GDM1 (cell line): ENCODE data around the gene PWP1.
"Not testable (repeated sequence)": the region's sequence is repeated elsewhere in the genome, so short reads cannot be mapped to it uniquely, and the experiment has no call there.

Experiments
- DNase-seq: peaks from one replicate; lab custom pipeline; 2025; lab: John Stamatoyannopoulos, UW

The PWP1 gene

DNA sequence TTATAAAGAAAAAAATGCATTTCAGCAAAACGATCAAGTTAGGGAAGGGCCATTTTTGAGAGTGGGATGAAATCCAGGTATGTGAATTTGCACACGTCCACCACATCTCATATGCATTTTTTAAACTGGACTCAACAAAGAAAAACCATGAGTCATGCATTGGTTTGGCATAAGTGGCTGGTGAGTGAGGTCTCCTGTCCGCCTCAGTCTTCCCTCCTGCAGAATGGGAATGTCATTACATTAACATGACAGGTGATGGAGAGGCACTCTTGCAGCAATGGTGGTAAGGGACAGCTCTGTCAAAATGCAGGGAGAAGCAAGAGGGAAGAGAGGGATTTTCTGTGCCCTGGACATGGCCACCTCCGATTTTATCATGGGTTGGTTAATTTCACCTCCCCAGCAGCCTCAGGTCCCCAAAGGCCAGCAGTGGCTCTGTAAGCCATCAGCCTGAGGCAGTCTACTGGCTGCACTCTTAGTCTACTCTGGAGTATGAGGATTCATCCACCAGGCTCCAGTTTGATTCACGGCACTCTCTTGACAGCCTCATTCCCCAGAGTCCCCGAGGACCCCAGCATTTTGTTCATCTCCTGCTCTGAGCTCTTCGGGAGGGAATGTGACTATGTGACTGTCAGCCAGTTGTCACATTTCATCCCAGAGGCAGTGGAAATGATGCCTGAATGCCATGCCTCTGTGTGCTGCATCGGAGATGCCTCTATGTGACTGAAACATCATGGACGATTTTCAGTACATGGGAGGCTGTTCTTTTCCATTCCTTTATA lies 17.1 kb upstream of the PWP1 start:
- no peak for DNase-seq

DNA sequence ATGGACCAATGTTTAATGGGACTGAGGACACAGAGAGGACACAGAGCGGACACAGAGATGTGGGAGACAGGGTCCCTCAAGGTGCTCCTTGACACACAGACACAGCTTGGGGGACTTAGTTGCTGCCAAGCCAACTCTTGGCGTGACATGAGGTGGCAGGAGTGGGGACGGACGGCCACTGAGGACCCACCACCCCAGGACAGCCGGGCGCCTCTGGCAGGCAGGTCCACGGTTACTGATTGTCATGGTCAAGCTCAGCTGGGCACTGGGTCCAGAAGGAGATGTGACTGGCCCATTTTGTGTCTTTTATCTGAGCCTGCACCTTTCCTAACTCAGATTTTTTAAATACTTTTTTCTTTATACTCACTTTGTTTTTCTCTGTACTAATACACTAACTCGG lies 15.7 kb upstream of the PWP1 start:
- DNase-seq = no peak

DNA sequence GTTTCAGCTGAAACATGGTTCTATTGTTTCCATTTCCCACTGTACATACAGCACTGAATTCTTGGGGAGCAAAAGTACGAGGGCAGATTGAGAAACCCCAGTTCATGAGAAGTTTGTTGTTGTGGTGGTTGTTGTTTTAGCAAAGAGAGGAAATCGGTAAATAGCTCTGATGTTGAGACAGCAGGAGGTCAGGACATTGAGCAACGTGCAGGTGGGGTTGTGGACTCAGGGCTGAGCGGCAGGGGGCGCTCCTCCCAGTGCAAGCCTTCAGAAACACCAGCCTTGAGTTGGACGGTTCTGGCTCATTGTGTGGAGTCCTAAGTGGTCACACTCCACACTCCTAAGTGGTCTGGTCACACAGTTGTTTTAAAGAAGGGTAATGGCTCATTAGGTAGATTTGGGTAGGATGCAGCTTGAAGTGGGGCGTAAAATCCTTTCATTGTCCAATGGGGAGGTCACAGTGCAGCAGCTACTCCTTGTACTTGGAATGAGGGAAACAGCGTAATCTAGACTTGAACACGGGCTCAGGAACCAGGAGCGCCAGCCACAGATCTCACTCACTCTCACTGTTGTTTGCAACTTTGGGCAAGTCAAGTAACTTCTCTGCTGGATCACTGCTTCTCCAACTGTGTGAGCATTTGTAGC lies 14.5 kb upstream of the PWP1 start:
- no peak for DNase-seq

DNA sequence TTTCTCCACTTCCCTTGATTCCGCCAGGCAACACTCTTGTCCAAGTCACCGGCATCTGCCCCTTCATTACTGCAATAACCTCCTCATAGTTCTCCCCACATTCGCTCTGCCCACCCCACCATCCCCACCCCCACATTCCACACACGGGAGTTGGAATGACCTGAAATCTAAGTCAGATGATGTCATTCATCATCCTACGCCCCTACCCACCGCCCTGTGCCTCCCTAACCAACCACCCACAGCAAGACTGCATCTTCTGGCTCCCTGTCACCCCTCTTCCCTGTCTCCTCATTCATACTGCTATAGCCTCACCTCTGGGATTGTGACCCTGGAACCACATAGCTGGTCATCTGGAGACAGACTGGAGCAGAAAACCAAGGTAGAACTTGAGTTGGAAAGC lies 7.9 kb upstream of the PWP1 start:
- no peak for DNase-seq

DNA sequence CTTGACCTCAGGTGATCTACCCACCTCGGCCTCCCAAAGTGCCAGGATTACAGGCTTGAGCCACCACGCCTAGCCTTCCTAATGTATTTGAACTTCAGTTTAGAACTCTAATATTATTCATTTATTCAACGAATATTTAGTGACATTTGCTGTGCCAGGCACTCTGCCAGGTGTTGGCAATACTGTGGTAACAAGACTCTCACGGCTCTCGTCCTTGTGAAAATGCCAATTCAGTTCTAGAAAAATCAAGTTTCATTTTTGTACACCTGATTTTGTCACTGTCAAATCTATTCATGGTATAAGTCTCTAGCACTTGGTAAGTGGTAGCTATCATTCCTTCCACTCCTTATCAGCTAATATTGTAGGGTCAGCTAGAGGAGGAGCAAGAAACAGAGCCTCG lies 6.3 kb upstream of the PWP1 start:
- no peak for DNase-seq

DNA sequence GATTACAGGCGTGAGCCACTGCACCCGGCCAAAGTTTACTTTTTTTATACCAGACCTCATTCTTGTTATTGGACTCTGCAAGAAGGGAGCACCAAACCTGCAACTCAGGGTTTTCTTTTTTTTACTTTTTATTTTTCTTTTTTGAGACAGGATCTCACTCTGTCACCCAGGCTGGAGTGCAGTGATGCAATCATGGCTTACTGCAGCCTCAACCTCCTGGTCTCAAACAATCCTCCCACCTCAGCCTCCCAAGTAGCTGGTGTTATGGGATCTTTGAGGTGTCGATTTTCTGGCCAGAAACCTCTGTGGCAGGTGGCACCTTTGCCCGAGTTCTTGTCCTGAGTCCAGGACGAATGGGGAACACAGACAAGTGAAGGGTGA lies 4.2 kb upstream of the PWP1 start:
- no peak for DNase-seq

DNA sequence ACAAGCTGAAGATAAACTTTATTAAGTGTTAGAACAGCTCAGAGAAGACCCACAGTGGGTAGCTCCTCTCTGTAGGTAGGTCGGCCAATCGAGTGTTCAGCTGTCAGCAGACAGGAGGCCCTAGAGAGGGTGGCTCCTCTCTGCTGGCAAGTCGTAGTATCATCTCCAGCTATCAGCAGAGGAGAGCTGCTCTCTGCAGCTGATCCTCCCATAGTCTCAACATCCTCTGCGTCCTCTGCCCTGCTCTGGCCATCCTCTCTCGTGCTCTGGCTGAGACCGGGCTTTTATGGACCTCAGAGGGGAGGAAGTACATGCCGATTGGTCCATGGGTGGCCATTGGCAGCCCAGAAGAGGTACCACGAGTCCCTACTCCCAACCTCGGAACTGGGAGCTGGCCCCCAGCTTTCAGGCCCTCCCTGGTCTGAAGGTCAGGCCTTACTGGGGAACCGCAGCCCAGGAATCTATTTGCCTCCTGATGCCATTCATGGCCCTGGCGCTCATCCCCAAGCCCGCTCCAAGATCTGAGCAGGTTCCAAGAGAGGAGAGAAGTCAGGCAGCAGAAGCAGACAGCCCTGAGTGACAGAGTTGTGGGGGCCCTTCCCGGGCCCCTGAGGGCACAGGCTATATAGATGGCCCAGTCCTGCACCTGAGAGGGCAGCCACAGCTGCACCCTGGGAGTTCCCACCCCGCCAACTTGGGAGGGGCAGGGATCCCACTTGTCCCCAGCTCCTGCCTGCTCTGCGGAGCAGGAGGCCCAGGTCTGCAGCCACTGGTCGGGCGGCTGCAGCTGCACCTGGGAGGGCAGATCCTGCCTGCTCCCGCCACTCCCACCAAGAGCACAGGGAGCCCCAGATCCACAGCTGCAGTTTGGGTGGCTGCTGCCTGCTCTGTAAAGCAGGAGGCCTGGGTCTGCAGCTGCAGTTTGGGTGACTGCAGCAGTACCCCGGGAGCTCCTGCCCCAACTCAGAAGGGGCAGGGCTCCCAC lies 3.5 kb upstream of the PWP1 start:
- no peak for DNase-seq

DNA sequence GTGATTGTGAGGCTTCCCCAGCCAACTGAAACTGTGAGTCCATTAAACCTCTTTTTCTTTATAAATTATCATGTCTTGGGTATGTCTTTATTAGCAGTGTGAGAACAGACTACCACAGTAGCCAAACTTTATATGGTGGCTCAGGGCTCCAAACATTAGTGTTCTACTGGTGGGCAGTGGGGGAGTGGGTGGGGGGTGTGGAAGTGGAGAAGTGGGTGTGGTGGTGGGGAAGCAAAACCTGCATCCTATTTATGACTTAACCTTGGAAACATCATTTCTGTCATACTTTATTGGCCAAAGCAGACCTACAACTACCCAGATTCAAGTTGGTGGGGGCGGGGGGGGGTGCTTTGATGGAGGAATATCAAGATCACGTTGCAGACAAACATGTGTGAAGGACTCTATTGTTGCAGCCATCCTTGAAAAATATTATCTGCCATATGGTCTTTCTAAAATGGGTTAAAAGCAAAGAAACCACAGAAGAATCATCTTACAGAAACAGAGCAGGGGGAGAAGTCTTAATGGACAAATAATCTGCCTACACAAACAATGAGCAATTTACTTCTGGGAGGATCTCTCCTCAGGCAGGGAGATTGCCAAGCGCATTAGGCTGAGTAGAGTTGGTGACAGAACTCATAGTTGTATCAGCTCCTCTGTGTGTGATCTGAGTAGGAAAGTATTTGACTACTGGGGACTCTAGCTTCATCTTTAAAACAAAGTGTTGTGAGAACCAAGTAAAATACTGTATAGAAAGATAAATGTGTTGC lies 1.4 kb upstream of the PWP1 start:
- DNase-seq = no peak

DNA sequence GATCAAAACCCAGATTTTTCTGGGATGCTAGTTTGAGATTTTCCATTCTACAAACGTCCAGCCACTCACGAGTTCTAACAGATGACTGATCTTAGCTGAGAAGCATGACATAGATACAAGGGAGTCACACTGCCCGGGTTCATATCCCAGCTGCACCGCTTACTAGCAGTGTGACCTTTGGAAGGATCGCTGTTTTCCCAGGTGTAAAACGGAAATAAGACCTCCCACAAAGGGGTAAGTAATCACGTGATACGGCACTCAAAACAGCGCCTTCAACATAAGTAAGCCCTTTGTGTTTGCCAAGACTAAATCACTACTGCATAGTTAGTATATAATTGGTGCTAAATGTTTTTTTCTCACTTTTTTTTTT lies 624 bp upstream of the PWP1 start:
- no peak for DNase-seq

DNA sequence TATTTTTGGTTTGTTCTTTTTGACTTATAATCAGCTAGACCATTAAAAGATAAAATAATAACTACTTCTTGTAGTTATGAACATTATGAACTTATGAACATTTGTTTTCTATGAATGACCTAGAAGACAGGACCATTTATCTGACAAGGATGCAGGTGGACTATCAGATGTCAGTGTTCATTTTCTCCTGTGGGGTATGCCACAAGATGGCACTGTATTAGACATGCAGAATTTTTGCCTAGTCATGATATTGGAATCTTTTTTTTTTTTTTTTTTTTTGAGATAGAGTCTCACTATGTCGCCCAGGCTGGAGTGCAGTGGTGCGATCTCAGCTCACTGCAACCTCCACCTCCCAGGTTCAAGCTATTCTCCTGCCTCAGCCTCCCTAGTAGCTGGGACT lies 10.2 kb downstream of the PWP1 start:
- DNase-seq = not testable (repeated sequence)

DNA sequence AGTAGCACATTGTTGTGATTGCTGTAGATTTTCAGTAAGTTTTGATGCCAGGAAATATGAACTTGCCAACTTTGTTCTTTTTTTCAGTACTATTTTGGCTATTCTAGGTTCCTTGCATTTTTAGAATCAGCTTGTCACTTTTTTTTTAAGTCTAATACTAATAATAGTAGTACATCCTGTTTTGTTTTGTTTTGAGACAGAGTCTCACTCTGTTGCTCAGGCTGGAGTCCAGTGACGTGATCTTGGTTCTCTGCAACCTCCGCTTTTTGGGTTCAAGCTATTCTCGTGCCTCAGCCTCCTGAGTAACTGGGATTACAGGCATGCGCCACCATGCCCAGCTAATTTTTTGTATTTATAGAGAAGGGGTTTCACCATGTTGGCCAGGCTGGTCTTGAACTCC lies 16.5 kb downstream of the PWP1 start:
- DNase-seq = no peak

DNA sequence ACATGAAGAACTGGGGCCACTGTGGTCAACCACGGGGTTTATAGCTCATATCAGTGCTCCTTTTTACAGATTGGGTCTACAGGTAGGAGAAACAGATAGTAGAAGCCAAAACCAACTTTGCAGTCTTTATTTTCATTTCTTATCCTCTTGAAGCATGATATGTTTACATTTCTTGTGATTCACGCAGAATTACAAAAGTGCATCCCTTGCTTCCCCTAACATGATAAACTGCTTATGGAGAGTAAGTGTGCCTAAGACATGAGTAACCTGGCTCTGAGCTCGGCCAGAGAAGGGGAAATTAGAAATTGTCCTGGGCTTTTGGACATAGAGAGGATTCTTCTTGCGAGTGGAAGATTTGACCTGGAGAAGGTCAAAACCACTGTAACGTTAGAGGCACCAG lies 18.4 kb downstream of the PWP1 start:
- no peak for DNase-seq

DNA sequence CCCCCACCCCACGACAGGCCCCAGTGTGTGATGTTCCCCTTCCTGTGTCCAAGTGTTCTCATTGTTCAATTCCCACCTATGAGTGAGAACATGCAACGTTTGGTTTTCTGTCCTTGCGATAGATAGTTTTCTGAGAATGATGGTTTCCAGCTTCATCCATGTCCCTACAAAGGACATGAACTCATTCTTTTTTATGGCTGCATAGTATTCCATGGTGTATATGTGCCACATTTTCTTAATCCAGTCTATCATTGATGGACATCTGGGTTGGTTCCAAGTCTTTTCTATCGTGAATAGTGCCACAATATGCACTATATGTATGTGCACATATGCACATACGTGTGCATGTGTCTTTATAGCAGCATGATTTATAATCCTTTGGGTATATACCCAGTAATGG lies 19.9 kb downstream of the PWP1 start:
- DNase-seq = not testable (repeated sequence)

DNA sequence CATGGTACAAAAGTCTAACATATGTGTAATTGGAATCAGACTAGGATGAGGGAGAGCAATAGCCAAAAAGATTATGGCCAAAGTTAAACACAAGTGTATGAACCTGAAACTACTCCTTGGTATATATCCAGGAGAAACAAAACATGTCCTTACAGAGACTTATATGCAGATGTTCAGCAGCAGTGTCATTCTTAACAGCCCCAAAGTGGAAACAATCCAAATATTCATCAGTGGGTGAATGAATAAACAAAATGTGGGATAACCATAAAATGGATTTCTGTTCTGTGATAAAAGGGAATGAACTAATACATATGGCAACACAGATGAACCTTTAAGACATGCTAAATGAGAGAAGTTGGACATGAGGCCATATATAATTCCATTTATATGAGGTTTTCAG lies 30.2 kb downstream of the PWP1 start:
- no peak for DNase-seq

DNA sequence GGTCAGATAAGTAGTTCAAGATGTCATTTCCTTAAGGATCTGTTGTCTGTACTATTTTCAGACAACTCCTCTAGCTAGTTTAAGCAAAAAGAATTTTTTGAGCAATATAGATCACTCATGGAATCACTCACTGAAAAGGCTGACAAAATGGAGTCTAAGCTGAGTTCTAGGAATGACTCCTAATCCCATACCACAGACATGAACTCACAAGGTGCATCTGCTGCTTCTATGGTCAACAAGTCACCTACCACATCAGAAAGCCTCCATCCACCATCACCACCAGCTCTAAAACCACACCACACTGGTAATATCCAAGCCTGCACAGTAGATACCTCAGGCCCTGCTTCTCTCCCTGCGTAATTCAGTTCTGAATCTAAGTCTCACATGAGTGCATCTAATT lies 33.0 kb downstream of the PWP1 start:
- no peak for DNase-seq

DNA sequence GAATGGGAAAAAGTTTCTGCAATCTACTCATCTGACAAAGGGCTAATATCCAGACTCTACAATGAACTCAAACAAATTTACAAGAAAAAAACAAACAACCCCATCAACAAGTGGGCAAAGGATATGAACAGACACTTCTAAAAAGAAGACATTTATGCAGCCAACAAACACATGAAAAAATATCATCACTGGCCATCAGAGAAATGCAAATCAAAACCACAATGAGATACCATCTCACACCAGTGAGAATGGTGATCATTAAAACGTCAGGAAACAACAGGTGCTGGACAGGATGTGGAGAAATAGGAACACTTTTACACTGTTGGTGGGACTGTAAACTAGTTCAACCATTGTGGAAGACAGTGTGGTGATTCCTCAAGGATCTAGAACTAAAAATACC lies 41.7 kb downstream of the PWP1 start:
- DNase-seq = not testable (repeated sequence)

DNA sequence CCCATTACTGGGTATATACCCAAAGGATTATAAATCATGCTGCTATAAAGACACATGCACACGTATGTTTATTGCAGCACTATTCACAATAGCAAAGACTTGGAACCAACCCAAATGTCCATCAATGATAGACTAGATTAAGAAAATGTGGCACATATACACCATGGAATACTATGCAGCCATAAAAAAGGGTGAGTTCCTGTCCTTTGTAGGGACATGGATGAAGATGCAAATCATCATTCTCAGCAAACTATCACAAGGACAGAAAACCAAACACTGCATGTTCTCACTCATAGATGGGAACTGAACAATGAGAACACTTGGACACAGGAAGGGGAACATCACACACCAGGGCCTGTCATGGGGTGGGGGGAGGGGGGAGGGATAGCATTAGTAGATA lies 42.1 kb downstream of the PWP1 start:
- not testable (repeated sequence) for DNase-seq

DNA sequence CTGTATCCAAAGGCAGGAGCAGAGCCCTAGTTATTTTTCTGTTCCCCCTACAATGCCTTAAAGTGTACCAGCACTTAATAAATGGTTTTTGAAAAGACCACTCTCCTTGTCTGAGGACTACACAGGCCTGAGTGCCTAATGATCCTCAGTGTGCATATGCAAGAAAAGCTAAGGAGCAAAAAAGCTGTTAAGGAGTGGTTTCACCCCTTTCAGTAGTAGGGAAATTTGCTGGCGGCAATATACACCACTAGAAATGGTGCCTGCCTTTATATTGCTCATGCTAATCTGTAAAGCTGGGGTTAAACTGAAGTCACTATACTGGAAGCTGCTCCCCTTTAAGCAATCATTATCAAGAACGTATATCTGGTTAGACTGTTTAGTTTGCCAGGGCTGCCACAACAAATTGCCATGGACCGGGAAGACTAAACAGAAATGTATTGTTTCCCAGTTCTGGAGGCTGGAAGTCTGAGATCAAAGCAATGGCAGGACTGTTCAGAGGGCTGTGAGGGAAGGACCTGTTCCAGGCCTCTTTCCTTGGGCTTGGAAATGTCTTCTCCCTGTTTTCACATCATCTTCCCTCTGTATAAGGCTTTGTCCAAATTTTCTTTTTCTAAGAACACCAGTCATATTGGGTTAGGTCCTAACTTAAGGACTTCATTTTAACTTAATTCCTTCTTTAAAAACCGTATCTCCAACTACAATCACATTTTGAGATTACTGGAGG lies 45.2 kb downstream of the PWP1 start:
- DNase-seq = no peak

DNA sequence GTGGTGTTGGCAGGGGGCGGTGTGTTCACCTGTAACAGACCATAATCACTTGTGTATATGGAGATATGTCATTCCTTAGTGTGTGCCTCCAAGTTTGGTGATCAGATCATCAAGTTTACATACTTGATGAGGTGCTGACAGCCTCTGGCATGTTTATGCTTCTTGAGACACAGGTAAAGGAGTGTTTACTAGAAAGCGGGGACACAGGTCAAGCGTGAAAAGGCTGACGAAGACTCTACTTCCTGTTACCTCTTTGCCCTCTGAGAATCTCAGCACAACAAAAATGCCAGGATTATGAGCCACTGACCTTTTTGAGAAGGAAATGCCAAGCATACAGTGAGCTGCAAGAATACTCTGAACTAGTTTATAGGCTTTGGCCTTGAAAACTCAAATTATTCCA lies 45.8 kb downstream of the PWP1 start:
- DNase-seq = no peak

DNA sequence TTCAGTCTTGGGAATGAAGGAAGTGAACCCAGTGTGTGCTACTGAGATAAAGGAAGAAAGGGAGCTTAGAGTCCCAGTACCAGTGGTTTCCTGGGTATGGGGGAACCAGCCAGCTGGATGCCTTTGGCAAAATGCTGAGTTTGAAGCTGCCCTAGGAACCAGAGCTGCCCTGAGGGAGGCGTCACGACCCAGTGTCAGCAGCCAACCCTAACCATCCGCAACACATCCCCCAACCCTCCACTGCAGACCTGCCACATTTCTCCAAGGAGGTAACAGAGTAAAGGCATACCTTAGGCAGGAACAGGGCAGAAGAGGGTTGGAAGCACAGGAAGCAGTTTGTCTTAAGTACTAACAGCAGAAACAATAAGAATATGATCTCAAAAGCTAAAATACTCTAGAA lies 46.8 kb downstream of the PWP1 start:
- DNase-seq = no peak

DNA sequence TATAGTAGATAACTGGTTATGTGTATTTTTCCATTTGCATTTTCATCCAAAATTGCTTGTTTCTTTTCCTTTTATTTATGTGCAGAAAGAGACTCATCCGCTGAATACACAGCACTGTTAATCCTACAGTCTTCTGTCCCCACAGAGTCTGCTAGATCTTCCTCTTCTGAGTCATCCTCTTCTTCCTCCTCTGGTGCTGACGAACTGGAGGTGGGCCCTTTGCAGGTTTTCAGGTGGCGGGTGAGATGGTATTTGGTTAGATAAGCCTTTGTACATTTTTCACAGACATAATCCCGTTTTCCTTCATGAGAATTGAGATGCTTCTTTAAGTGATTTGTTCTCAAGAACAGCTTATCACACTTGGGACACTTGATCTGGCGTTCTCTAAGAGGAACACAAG lies 48.5 kb downstream of the PWP1 start:
- no peak for DNase-seq
